GM18502 (cell line): Measurements from ENCODE around the gene COL4A1.
"Not testable (repeated sequence)": the region's sequence is repeated elsewhere in the genome, so short reads cannot be mapped to it uniquely, and the experiment has no call there.

Source experiments
- ATAC-seq: cut with Tn5 transposase; IDR thresholded peaks from one replicate; pipeline ENCODE4 v1.9.1; 2021; ENCODE audit warnings: mild to moderate bottlenecking; ENCODE audit not compliant: unreplicated experiment, poor library complexity

Gene COL4A1

DNA sequence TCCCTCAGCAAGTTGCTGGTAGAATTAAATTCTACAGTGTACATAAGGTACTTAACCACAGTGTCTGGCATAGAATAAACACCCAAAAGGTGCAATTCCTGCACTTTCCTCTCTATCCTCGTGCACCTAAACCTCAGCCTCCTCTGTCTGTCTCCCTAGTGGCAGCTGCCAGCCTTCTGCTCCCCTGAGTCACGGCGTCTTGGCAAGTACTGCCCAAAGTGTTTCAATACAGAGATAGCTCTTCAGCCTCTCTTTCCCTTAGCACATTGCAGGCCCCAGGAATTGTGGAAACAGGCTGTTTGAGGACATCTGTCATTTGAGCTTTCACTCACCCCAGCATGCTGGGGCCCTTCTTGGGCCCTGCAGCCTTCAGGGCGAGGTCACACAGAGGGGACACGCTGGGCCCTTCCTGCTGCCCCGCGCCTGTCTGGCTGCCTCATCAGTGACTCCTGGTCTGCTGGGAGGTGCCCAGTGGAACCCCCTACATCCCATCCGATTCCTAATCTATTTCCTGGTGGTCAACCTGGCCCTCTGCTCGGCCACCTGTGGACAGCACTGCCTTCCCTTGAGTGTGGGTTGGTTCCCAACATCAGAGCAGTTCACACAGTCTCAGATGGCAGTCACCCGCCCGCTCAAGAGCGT is 19.4 kb upstream of the COL4A1 start:
- no peak for ATAC-seq

DNA sequence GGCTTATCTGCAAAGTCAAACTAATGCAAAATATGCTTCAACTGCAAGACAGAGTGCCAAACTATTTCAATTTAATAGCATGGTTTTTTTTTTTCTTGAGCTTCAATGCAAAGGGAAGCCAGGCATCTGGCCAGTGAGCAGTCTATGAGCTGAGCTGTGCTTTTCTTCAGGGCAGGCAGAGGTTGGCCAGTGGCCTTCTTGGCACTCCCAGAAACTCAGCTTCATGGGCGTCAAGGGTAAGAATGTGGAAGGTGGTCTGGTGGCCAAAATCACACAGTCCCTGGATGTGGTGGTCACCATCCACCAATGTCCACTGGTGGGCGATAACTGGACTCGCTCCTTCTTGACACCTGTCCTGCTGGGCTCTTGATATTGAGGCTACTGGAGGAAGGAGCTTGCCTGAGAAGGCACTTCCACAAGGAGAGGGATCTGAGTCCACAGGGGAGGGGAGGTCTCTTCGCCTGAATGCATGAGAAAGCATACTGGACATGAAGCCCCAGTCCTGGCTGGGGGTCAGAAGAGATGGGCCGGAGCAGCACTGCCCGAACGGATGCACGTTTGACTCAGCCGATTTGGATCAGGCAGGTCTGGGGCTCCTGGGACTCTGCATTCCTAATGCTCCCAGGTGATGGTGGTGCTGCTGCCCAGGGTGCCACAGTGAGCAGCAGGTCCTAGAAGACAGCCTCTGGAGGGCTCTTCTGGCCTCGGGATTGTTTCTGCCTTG is 17.2 kb upstream of the COL4A1 start:
- ATAC-seq = no peak

DNA sequence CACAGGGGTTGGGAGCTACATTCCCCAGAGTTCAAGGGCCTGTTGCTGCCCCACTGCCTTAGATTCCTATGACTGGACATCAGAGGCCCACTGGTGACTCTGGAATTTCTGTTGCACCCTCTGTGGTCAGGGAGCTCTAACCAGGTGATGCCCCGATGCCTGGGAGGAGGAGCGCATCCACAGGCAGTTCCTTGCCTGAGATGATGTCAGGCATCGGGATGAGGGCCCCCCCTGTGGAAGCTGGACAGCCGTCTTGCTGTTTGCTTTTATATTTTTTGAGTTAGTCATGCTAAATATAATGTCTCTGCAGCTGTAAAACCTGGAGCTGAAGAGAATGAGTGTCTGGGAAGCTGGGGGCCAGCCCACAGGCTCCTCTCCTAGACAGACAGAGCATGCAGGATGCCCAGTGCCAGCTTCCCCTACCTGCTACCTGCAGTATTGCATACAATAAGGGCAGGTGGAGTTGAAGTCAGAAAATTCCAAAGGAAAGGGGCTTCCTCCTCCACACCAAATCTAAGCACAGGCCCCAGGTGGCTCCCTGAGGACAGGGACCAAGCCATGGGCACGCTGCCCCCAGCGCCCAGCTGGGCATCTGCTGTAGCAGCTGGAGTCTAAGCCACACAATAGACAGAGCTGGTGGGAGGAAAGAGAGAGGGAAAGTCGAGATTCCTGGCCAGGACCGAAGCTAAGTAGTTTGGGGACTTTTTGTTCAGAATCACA is 16.4 kb upstream of the COL4A1 start:
- ATAC-seq = no peak

DNA sequence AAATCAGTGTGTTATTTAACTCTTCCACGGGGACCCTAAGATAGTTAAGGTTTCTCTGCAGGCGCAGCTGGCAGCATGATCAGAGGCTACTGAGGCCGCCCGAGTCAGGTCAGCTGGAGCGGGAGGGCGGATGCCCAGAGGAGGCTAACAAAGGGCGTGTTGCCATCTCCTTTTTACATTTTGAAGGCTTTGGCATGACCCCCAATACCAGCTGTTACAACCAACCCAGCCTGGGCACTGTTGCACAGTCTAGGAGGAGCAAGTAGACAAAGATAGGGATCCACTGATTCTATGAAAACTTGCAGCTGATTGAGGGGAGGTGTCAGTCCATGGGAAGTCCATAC is 15.8 kb upstream of the COL4A1 start:
- no peak for ATAC-seq

DNA sequence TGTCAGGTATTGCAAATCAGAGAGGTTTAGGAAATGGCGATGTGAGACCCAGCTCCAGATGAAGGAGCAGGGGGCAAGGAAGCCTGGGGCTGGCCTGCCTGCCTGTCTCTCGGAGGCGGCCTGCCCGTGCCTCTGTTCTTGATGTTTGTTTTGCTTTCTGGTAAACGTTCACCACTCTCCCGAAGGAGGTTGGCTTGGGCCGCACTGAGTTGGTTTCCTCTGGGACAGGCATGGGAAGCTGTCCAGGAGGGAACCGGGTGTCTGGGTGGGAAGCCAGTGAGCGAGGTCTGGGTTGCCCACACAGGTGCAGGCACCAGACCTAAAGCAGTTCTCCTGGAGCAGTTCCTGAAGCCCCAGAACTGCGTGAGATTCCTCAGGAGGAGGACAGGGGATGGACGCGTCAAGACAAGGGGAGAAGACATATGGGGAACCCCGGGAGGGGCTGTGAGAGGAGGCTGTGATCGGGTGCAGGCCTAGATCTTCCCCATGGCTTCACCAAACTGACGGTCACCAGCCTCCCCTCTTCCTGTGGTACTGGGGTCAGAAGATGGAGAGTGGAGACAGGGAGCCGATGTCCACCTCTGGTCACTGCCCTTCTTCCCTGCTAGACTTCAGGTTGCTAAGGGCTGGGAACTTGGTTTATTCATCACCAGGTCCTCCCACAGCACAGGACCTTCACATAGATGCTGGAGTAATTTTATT is 15.3 kb upstream of the COL4A1 start:
- no peak for ATAC-seq

DNA sequence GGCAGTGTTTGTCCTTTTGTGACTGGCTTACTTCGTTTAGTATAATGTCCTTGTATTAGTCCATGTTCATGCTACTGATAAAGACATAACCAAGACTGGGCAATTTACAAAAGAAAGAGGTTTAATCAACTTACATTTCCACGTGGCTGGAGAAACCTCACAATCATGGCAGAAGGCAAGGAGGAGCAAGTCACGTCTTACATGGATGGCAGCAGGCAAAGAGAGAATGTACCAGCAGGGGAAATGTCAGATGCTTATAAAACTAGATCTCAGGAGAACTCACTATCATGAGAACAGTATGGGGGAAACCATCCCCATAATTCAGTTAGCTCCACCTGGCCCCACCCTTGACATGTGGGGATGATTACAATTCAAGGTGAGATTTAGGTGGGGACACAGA is 14.6 kb upstream of the COL4A1 start:
- not testable (repeated sequence) for ATAC-seq

DNA sequence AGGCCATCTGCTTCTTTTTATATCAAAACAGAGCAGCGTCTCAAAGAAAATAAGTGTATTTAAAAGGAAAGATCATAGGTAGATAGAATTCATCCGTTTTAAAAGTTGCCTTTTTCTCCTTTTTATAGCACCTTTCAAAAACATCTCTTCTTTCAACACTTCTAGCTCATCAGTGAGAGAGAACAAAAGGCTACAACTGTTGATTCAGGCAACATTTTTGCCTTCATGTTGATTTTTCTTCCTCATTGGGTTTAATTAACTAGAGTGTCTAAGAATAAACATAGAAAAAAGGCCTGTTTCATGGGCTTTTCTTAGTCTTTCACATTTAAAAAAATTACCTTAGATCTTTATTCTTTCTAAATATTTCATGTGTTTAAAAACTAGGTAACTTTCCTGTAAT is 13.7 kb upstream of the COL4A1 start:
- no peak for ATAC-seq

DNA sequence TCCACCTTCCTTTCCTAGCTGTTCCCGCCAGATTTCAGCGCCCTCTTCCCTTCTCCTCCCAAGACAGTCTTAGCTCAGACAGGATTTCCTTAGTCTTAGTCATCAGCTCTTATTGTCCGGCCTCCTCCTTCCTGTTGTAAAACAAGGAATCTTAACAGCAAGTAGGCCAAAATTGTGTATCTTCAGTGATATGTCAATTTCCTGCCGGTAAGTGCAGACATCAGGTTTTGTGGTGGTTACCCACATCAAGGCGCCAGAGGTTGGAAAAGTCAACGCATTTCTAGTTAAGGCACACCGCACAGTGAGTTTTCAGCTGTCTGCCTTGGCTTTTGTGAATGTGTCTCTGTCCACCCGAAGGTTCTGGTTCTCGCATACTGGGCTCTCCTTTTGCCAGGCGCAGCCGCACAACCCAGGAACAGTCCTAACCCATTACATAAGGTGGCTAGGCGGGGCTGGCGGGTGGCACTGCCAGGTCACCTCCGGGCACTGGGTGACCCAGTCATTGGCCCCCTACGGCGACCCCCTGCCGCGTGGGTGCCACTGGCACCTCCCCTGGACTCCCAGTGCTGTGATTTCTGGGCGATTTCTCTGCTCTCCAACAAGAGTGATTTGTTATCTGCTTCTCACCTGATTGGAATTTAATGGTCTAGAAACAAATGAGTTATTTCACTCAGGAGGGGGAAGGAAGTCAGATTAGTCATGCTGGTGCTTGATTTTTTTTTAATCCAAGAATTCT is 13.0 kb upstream of the COL4A1 start:
- no peak for ATAC-seq

DNA sequence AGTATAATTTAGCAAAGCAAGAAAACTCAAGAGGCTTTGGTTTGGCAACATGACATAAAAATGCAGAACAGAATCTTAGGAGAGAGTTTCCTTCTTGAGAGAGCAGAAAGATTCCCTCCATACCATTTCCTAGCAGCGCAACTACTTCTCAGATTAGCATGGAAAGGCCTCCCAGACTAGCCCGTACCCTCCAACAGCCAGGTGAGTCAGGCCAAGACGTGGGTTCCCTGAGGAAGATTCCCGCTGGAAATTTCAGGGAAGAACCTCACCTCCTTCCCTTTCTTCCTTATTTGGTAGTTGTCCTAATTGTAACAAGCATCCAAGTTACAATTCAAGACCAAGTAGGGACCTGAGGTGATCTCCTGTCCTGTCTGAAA is 12.4 kb upstream of the COL4A1 start:
- no peak for ATAC-seq

DNA sequence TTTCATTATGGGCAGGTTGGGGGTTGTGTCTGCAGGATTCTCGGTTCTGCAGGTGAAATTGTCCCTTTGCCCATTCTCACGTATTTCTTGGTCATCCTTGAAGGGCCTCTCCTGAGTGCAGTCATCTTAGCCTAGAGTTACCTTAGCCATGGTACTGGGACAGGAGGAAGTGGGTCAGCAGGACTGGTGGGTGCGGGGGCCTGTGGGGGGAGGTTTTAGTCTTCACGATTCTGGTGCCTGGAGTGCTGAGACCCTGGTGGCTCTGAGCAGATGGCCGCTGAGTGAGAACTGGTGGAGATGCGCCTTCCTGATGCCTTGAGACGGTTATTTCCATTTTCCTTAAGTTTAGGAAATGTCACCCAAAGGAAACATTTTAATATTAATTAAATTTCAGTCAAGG is 12.0 kb upstream of the COL4A1 start:
- no peak for ATAC-seq

DNA sequence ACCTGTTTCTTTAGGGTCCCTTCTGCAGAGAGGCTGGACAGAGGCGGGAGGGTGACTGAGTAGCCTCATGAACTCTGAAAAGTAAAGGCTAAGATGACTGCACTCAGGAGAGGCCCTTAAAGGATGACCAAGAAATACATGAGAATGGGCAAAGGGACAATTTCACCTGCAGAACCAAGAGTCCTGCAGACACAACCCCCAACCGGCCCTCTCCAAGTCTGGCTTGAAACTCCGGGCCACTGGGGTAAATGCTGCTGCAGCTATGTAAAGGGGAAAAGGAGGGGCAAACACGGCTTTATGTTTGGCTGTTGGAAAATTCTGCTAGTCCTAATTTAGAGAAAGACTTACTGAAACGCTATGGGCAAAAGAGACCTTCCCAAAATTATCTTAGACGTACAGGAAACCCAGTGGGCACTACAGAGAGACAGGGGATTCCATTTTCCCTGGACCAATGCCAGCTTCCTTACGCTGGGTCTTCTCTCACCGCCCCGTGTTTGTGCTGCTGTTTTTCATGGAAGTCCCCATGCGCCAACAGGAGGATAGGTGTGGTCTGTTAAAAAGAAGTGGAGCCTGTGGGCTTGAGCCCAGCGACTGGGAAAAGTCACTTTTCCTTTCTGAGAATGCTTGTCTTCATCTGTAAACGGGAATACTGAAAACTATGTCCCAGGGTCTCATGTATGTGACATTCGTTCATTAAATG is 10.7 kb upstream of the COL4A1 start:
- ATAC-seq = no peak

DNA sequence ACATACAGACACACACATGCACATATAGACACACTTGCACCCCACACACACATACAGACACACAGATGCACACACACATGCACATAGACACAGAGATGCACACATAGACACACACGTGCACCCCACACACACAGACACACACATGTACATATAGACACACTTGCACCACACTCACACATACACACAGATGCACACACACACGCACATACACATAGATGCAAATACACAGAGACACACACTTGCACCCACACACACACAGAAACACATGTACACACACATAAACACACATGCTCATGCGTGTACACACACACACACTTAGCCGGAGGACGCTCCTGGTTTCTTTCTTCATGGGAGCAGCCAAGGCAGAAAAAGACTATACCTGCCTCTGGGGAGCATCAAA is 10.1 kb upstream of the COL4A1 start:
- no peak for ATAC-seq

DNA sequence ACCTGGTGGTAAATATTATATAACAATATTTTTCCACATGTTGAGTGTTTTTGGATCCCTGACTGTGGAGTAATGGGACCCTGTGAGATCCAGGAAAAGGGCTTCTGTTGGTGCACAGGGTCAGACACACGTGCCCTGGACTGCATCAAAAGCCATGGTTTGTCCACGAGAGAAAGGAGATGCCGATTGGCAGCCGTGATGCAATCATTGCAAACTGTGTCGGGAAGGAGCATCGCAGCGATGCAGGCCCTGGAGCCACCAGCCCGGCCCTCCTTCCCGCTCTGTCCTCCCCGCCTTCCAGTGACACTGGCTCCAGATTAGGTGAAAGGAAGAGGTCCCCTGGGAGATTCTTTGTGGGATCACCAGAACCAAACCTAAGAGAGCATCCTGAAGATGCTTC is 9.2 kb upstream of the COL4A1 start:
- no peak for ATAC-seq

DNA sequence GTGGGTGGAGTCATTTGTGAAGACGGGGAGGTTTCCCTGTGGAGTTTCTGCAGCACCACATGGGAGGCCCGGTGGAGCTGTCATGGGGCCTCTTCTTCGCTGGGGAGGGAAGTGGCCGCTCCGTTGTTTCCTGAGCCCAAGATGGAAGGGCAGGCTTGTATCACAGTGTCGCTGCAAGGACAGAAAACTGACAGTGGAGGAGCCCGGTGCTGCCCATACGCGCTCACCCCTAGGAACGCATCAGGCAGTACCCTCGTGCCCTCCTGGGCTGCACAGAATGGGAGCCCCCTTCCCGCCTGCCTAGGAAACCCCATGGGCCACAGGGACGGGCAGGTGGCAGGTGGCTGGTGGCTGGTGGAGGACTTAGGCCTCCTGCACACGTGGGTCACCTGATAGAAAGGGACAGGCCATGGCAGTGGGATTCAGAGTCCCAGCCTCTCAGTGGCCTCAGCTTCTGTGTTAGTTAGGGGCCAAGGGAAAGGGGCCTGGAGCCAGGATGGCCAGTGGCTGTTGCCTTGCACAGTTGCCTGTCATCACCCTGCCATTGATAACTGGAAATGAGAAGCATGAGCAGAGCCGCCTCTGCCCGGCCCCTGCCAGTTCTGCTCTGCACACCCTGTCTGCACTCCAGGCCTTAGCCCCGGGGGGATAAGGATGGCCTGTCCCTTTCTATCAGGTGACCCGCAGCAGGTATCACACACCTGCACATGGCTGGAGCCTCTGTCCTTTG is 7.7 kb upstream of the COL4A1 start:
- ATAC-seq = no peak

DNA sequence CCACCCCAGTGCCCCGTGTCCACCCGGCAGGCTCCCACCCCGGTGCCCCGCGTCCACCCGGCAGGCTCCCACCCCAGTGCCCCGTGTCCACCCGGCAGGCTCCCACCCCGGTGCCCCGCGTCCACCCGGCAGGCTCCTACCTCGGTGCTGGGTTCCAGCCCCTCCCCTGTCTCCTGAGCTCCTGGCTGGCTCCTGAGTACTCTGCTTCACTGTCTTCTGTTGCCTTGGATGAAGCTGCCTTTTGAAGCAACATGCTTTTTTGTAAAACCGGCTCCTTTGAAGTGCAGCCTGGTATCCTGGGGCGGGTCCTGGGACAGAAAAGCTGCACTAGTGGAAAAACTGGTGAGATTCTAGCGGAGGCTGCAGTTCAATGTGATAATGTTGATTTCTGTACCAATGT is 6.8 kb upstream of the COL4A1 start:
- ATAC-seq = not testable (repeated sequence)

DNA sequence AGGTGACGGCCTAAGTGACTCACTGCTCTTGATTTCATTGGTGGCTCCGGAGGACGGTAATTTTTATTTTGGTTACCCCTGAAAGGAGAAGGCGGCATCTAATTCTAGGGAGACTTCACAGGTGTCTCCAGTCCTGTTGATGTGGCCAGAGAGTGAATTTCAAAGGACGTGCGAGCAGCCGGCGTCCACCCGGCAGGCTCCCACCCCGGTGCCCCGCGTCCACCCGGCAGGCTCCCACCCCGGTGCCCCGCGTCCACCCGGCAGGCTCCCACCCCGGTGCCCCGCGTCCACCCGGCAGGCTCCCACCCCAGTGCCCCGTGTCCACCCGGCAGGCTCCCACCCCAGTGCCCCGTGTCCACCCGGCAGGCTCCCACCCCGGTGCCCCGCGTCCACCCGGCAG is 6.3 kb upstream of the COL4A1 start:
- not testable (repeated sequence) for ATAC-seq

DNA sequence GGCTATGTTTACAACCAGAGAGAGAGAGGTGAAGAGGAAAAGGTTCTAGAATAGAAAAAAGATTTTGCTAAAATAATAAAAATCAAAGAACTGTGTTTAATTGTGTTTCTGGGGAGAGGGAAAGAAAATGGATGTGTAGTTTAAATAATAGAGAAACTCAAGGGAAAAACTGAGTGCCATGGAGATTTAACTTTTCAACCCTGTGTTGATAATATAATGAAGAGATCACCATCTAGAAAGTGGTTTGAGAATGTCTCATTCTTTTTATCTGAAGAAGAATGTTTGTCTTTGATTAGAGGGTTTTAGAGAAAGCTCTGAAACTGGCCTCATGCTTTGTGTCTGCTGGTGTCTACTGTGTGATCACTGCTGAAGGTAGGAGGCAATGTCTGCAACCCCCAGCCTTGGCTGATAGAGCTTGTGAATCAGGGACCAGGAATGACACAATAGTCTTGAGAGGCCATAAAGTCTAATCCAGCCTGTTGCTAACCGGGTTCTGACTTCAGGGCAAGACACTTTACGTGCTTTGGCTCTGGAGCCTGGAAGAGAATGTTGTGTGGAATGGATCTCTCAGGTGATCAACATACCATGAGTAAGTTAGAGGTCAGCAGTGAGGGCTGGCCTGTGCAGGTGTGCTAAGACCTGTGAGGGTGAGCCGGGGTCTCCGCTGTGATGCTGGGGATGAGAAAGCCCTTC is 5.5 kb upstream of the COL4A1 start:
- ATAC-seq = no peak

DNA sequence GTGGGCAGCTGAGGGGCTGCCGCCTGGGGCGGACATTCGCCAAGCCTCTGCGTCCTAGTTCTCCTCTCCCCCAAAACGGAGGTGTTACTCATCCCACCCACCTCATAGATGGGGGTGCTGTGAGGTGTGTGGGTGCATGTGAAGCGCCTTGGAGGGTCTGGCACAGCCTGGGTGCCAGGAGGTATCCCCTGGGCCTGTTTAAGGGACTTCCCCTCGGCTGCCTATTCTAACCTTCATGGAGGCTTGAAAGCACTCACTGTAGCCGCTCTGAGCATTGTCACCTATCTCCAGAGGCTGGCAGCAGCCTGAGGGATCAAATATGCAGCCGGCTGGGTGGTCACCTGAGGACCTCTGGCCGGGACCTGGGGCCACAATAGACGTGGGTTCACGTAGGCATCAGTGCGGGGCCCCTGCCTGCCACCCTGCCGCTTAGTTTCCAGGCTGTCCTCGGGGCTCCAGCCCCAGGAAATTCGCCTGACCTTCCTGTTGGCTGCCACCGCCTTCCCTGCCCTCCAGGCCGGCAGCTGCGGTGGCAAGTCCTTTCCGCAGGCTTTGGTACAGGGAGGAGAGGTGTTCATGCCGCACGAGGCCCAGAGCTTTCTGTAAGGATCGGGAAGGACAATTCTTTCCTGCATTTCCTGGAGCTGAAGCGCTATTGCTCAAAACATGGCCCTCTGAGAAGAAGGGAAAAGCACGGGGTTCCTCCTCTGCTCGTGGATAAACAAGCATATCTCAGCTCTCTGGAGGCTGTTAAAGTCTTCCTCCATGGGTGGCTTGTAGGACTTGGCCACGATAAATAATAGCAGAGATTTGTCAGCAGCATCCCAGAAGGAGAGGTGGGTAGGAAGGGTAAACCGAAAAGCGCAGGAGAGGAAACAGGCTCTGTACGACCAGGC is 4.7 kb upstream of the COL4A1 start:
- no peak for ATAC-seq
